H9 (cell line): ENCODE measurements around the gene FRZB. TPM values are rescaled to one million over a fixed set of nuclear protein-coding genes. Genes with fewer than 3 reads are reported as not detected.

Experiments
- DNase-seq: peaks from one replicate; pipeline ENCODE4 v3.0.0-alpha.2; 2017
- H2AFZ ChIP-seq: one replicate; pipeline ENCODE4 v1.6.1; 2013; ENCODE audit warnings: mild to moderate bottlenecking, low read length, control low read depth, moderate library complexity
- H2AK5ac ChIP-seq: 2 replicates; pipeline ENCODE4 v1.6.1; 2013; ENCODE audit warnings: low read length, control low read depth, mixed read lengths; ENCODE audit not compliant: insufficient read length
- H2BK120ac ChIP-seq: one replicate; pipeline ENCODE4 v1.6.1; 2013; ENCODE audit warnings: low read depth, mild to moderate bottlenecking, low read length, control low read depth, inconsistent platforms; ENCODE audit not compliant: poor library complexity, severe bottlenecking
- H2BK12ac ChIP-seq: 2 replicates; pipeline ENCODE4 v1.6.1; 2013; ENCODE audit warnings: low read length, control low read depth, mixed read lengths, low read depth; ENCODE audit not compliant: insufficient read length
- H2BK15ac ChIP-seq: 2 replicates; pipeline ENCODE4 v1.6.1; 2013; ENCODE audit warnings: low read depth, low read length, control low read depth
- H2BK20ac ChIP-seq: one replicate; pipeline ENCODE4 v1.6.1; 2013; ENCODE audit warnings: low read depth, mild to moderate bottlenecking, low read length, control low read depth, inconsistent platforms; ENCODE audit not compliant: poor library complexity, severe bottlenecking
- H2BK5ac ChIP-seq: 2 replicates; pipeline ENCODE4 v1.6.1; 2013; ENCODE audit warnings: low read length, control low read depth, mixed read lengths; ENCODE audit not compliant: insufficient read length
- H3K14ac ChIP-seq: 2 replicates; pipeline ENCODE4 v1.6.1; 2013; ENCODE audit warnings: low read length, control low read depth; ENCODE audit not compliant: insufficient read depth
- H3K18ac ChIP-seq: 2 replicates; pipeline ENCODE4 v1.6.1; 2013; ENCODE audit warnings: low read depth, mild to moderate bottlenecking, mixed read lengths, low read length, control low read depth; ENCODE audit not compliant: insufficient read length
- H3K23ac ChIP-seq: 2 replicates; pipeline ENCODE4 v1.6.1; 2013; ENCODE audit warnings: low read length, control low read depth, mixed read lengths, low read depth; ENCODE audit not compliant: insufficient read length
- H3K23me2 ChIP-seq: 2 replicates; pipeline ENCODE4 v1.6.1; 2013; ENCODE audit warnings: low read depth, mild to moderate bottlenecking, mixed read lengths, low read length, control low read depth; ENCODE audit not compliant: insufficient read length, poor library complexity, severe bottlenecking
- H3K27ac ChIP-seq: 2 replicates; pipeline ENCODE4 v1.5.1; 2013; ENCODE audit warnings: low read length, control low read depth, mixed read lengths, low read depth; ENCODE audit not compliant: insufficient read length
- H3K27me3 ChIP-seq: 2 replicates; pipeline ENCODE4 v1.6.1; 2013; ENCODE audit warnings: low read length, control low read depth, inconsistent platforms; ENCODE audit not compliant: insufficient read depth
- H3K4ac ChIP-seq: 2 replicates; pipeline ENCODE4 v1.6.1; 2013; ENCODE audit warnings: low read depth, mild to moderate bottlenecking, control low read depth, inconsistent platforms, low read length, moderate library complexity
- H3K4me1 ChIP-seq: 2 replicates; pipeline ENCODE4 v1.6.1; 2013; ENCODE audit warnings: low read length, control low read depth, inconsistent platforms; ENCODE audit not compliant: insufficient read depth
- H3K4me2 ChIP-seq: 2 replicates; pipeline ENCODE4 v1.6.1; 2013; ENCODE audit warnings: low read length, control low read depth, mixed read lengths; ENCODE audit not compliant: insufficient read length, insufficient read depth
- H3K56ac ChIP-seq: 2 replicates; pipeline ENCODE4 v1.6.1; 2013; ENCODE audit warnings: low read depth, mild to moderate bottlenecking, mixed read lengths, low read length, control low read depth; ENCODE audit not compliant: insufficient read length
- H3K79me1 ChIP-seq: 2 replicates; pipeline ENCODE4 v1.6.1; 2013; ENCODE audit warnings: low read depth, mild to moderate bottlenecking, moderate library complexity, low read length, control low read depth, inconsistent platforms; ENCODE audit not compliant: insufficient read depth, poor library complexity, severe bottlenecking
- H3K79me2 ChIP-seq: 2 replicates; pipeline ENCODE4 v1.6.1; 2013; ENCODE audit warnings: low read length, control low read depth, inconsistent platforms; ENCODE audit not compliant: insufficient read depth
- H3K9ac ChIP-seq: 2 replicates; pipeline ENCODE4 v1.6.1; 2013; ENCODE audit warnings: low read length, control low read depth, mixed read lengths; ENCODE audit not compliant: insufficient read length; ENCODE audit errors: extremely low read depth
- H3K9me3 ChIP-seq: one replicate; pipeline ENCODE4 v1.6.1; 2013; ENCODE audit warnings: low read depth, low read length, inconsistent platforms; ENCODE audit not compliant: control insufficient read depth
- H3T11ph ChIP-seq: one replicate; pipeline ENCODE4 v1.6.1; 2013; ENCODE audit warnings: mild to moderate bottlenecking, low read length, control low read depth, inconsistent platforms
- H4K20me1 ChIP-seq: one replicate; pipeline ENCODE4 v1.6.1; 2013; ENCODE audit not compliant: control insufficient read depth, insufficient read length, insufficient read depth
- H4K5ac ChIP-seq: 2 replicates; pipeline ENCODE4 v1.6.1; 2013; ENCODE audit warnings: low read depth, mild to moderate bottlenecking, mixed read lengths, low read length, control low read depth; ENCODE audit not compliant: insufficient read length
- H4K8ac ChIP-seq: replicated peaks from 2 replicates; pipeline ENCODE4 v1.6.1; 2013; ENCODE audit warnings: low read length, control low read depth, mixed read lengths, low read depth; ENCODE audit not compliant: insufficient read length
- H4K91ac ChIP-seq: 2 replicates; pipeline ENCODE4 v1.6.1; 2013; ENCODE audit warnings: low read depth, mild to moderate bottlenecking, moderate library complexity, mixed read lengths, low read length, control low read depth; ENCODE audit not compliant: insufficient read length
- H3K27ac Mint-ChIP-seq, 3 experiments: 2 replicates in 2 of 3; 3 replicates in 1 of 3; pipeline ENCODE4 v1.8.0; 2020 to 2021; ENCODE audit warnings: mixed read lengths in 3 of 3, mild to moderate bottlenecking in 1 of 3, moderate library complexity in 1 of 3
- H3K27me3 Mint-ChIP-seq: 2 replicates; pipeline ENCODE4 v1.8.0; 2021; ENCODE audit warnings: low read depth, mild to moderate bottlenecking, moderate library complexity, mixed read lengths
- H3K36me3 Mint-ChIP-seq, 3 experiments: 2 replicates in 2 of 3; 3 replicates in 1 of 3; pipeline ENCODE4 v1.8.0; 2020 to 2021; ENCODE audit warnings: low read depth in 3 of 3, mixed read lengths in 3 of 3; ENCODE audit not compliant: insufficient read depth in 1 of 3
- H3K4me1 Mint-ChIP-seq, 2 experiments: 2 replicates each; pipeline ENCODE4 v1.8.0; 2020; ENCODE audit warnings: mixed read lengths in 2 of 2
- H3K4me3 Mint-ChIP-seq, 2 experiments: 2 replicates in 1 of 2; 3 replicates in 1 of 2; pipeline ENCODE4 v1.8.0; 2020 to 2021; ENCODE audit warnings: mild to moderate bottlenecking in 2 of 2, mixed read lengths in 2 of 2, moderate library complexity in 1 of 2
- H3K9me3 Mint-ChIP-seq, 2 experiments: 2 replicates in 1 of 2; 3 replicates in 1 of 2; pipeline ENCODE4 v1.8.0; 2020; ENCODE audit warnings: mild to moderate bottlenecking in 2 of 2, mixed read lengths in 2 of 2, moderate library complexity in 1 of 2
- WGBS: extraction: QIAGEN DNeasy Blood & Tissue Kit; methylation state at CpG from one replicate; pipeline ENCODE4 v1.1.7; 2013; ENCODE audit warnings: missing lambda C conversion rate, low lambda C conversion rate, mixed read lengths; ENCODE audit not compliant: insufficient read length; ENCODE audit errors: extremely low coverage; 5-methylcytosine and 5-hydroxymethylcytosine counted together
- total RNA-seq: library from RNA; stranded (reverse); gene quantifications from 2 replicates; pipeline ENCODE4 v1.2.1, GENCODE V29; 2021
- TF ChIP-seq, protein P1 (sequence below): fragments of 200-600 bp; sonication (generic); conservative IDR thresholded peaks from 3 replicates; pipeline ENCODE4 v1.8.0; 2021; ENCODE audit warnings: antibody characterized with exemption, mild to moderate bottlenecking

The FRZB gene
- total RNA-seq, 1 experiment from 2014 or later, result 1.1 TPM

- no peak overlapping the region for H2AFZ ChIP-seq
- no peak overlapping the region for H4K5ac ChIP-seq
- H3K9me3 Mint-ChIP-seq, result no peaks in the 10 kb centered on the region
- no peaks in the 10 kb centered on the region for H3K4me1 ChIP-seq
- no CpG with 5 or more reads among the region's 1 CpG for WGBS
- no peak overlapping the region for H3K18ac ChIP-seq
- H4K91ac ChIP-seq, result no peak overlapping the region
- H3K4ac ChIP-seq, result no peak overlapping the region
- no peak overlapping the region for H3K27ac Mint-ChIP-seq
- H3K79me2 ChIP-seq, result no peaks in the 10 kb centered on the region
- no peak overlapping the region for H3K27ac ChIP-seq
- no peaks in the 10 kb centered on the region for H3K27me3 Mint-ChIP-seq
- no peak overlapping the region for H3K4me2 ChIP-seq
- no peak overlapping the region for H4K8ac ChIP-seq
- H3K4me3 Mint-ChIP-seq, result no peak overlapping the region
- DNase-seq, result no peak
- H2BK5ac ChIP-seq, result no peak overlapping the region
- H3K9me3 ChIP-seq, result no peaks in the 10 kb centered on the region
- H3T11ph ChIP-seq, result no peak overlapping the region
- H3K56ac ChIP-seq, result no peak overlapping the region
- no peak overlapping the region for H2BK20ac ChIP-seq
- no peak overlapping the region for H3K14ac ChIP-seq
- H3K36me3 Mint-ChIP-seq, result no peaks in the 10 kb centered on the region
- no peak overlapping the region for H3K23ac ChIP-seq
- no peak overlapping the region for H2BK120ac ChIP-seq
- no peaks in the 10 kb centered on the region for H3K23me2 ChIP-seq
- H4K20me1 ChIP-seq, result no peaks in the 10 kb centered on the region
- no peak overlapping the region for H2BK15ac ChIP-seq
- H3K27me3 ChIP-seq, result no peaks in the 10 kb centered on the region
- H3K9ac ChIP-seq, result no peak overlapping the region
- H2BK12ac ChIP-seq, result no peak overlapping the region
- H3K79me1 ChIP-seq, result no peaks in the 10 kb centered on the region
- TF ChIP-seq, protein P1, sequence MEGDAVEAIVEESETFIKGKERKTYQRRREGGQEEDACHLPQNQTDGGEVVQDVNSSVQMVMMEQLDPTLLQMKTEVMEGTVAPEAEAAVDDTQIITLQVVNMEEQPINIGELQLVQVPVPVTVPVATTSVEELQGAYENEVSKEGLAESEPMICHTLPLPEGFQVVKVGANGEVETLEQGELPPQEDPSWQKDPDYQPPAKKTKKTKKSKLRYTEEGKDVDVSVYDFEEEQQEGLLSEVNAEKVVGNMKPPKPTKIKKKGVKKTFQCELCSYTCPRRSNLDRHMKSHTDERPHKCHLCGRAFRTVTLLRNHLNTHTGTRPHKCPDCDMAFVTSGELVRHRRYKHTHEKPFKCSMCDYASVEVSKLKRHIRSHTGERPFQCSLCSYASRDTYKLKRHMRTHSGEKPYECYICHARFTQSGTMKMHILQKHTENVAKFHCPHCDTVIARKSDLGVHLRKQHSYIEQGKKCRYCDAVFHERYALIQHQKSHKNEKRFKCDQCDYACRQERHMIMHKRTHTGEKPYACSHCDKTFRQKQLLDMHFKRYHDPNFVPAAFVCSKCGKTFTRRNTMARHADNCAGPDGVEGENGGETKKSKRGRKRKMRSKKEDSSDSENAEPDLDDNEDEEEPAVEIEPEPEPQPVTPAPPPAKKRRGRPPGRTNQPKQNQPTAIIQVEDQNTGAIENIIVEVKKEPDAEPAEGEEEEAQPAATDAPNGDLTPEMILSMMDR, result no peak
- H3K4me1 Mint-ChIP-seq, result 0 out of 4 replicates have a peak, but pooled peaks cover 0 to 6% of the 10 kb centered on the region in 2 experiments
- H2AK5ac ChIP-seq, result no peak overlapping the region
Measured at GRCh38 chr2:182885771-182886170, 19.3 kb upstream of the FRZB start.
